ENCODE results near the gene ARVCF. TPM values are rescaled to one million over a fixed set of nuclear protein-coding genes. Genes with fewer than 3 reads are reported as not detected.

Gene ARVCF
- total and polyA plus RNA-seq, 2 experiments from 2014 or later, result 15.6 to 122 TPM

DNA sequence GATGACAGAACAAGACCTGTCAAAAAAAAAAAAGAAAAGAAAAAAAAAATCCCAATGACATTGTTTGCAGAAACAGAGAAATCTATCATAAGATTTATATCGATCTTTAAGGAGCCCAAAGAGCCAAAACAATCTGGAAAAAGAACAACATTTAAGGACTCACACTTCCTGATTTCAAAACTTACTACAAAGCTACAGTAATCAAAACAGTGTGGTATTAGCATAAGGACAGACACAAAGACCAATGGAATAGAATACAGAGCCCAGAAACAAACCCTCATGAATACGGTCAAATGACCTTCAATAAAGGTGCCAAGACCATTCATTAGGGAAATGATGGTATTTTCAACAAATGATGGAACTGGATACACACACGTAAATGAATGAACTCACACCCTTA, 12.2 kb downstream of the ARVCF start:
- H3K79me2 ChIP-seq (replicated peaks; ENCODE audit: insufficient read depth), result no peaks in the 10 kb centered on the region
- H3K4me3 ChIP-seq, result no peak overlapping the region

More for the DNA sequence above, 12.2 kb downstream of the ARVCF start:
- no peak overlapping the region for H3K4me3 Mint-ChIP-seq
- peaks cover 3% of the 10 kb centered on the region for H3K27me3 Mint-ChIP-seq (ENCODE audit: insufficient read depth, low read depth, poor library complexity)
- Histone ChIP-seq H3K4me2 (no peak overlapping the region), H3K36me3 (ENCODE audit: insufficient read depth) (peaks cover 8% of the 10 kb centered on the region), H3F3A (replicated peaks; ENCODE audit: low read depth) (no peaks in the 10 kb centered on the region; the same call in 1 of the 2 replicates), H3K9me2 (ENCODE audit: insufficient read depth) (no peaks in the 10 kb centered on the region), H3K27ac (ENCODE audit: low read depth) (no peak overlapping the region), H4K20me1 (replicated peaks; ENCODE audit: insufficient read depth) (no peaks in the 10 kb centered on the region; the same call in 1 of the 2 replicates), H2AFZ (no peak overlapping the region), H3K27me3 (ENCODE audit: insufficient read depth) (no peaks in the 10 kb centered on the region), H3K4me1 (ENCODE audit: insufficient read depth) (peaks cover 10% of the 10 kb centered on the region; the same call in 1 of the 2 replicates)
- H3K4me1 Mint-ChIP-seq, result peaks cover 28% of the 10 kb centered on the region
- H3K27ac Mint-ChIP-seq, result no peak overlapping the region
- no peak for ATAC-seq
- H3K36me3 Mint-ChIP-seq (ENCODE audit: low read depth), result peaks cover 21% of the 10 kb centered on the region
- no peak for TF ChIP-seq NANOG (IDR thresholded peaks at IDR 0.05; ENCODE audit: borderline replicate concordance)
- no peak for TF ChIP-seq POLR2AphosphoS5 (IDR thresholded peaks at IDR 0.05; ENCODE audit: low read depth)
- no peak for TF ChIP-seq ZNF331 (CRISPR knock-in tag; IDR thresholded peaks at IDR 0.05; ENCODE audit: low read depth)
- TF ChIP-seq, protein P1, sequence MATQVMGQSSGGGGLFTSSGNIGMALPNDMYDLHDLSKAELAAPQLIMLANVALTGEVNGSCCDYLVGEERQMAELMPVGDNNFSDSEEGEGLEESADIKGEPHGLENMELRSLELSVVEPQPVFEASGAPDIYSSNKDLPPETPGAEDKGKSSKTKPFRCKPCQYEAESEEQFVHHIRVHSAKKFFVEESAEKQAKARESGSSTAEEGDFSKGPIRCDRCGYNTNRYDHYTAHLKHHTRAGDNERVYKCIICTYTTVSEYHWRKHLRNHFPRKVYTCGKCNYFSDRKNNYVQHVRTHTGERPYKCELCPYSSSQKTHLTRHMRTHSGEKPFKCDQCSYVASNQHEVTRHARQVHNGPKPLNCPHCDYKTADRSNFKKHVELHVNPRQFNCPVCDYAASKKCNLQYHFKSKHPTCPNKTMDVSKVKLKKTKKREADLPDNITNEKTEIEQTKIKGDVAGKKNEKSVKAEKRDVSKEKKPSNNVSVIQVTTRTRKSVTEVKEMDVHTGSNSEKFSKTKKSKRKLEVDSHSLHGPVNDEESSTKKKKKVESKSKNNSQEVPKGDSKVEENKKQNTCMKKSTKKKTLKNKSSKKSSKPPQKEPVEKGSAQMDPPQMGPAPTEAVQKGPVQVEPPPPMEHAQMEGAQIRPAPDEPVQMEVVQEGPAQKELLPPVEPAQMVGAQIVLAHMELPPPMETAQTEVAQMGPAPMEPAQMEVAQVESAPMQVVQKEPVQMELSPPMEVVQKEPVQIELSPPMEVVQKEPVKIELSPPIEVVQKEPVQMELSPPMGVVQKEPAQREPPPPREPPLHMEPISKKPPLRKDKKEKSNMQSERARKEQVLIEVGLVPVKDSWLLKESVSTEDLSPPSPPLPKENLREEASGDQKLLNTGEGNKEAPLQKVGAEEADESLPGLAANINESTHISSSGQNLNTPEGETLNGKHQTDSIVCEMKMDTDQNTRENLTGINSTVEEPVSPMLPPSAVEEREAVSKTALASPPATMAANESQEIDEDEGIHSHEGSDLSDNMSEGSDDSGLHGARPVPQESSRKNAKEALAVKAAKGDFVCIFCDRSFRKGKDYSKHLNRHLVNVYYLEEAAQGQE (IDR thresholded peaks at IDR 0.05; ENCODE audit: unreplicated experiment), result no peak
- no peak for TF ChIP-seq EZH2 (IDR thresholded peaks at IDR 0.05; ENCODE audit: low read depth, unreplicated experiment)
- no peak for TF ChIP-seq JUNB (IDR thresholded peaks at IDR 0.05; ENCODE audit: unreplicated experiment)
- TF ChIP-seq EZH2phosphoT487 (IDR thresholded peaks at IDR 0.05; ENCODE audit: unreplicated experiment), result no peak
- TF ChIP-seq, protein P2, sequence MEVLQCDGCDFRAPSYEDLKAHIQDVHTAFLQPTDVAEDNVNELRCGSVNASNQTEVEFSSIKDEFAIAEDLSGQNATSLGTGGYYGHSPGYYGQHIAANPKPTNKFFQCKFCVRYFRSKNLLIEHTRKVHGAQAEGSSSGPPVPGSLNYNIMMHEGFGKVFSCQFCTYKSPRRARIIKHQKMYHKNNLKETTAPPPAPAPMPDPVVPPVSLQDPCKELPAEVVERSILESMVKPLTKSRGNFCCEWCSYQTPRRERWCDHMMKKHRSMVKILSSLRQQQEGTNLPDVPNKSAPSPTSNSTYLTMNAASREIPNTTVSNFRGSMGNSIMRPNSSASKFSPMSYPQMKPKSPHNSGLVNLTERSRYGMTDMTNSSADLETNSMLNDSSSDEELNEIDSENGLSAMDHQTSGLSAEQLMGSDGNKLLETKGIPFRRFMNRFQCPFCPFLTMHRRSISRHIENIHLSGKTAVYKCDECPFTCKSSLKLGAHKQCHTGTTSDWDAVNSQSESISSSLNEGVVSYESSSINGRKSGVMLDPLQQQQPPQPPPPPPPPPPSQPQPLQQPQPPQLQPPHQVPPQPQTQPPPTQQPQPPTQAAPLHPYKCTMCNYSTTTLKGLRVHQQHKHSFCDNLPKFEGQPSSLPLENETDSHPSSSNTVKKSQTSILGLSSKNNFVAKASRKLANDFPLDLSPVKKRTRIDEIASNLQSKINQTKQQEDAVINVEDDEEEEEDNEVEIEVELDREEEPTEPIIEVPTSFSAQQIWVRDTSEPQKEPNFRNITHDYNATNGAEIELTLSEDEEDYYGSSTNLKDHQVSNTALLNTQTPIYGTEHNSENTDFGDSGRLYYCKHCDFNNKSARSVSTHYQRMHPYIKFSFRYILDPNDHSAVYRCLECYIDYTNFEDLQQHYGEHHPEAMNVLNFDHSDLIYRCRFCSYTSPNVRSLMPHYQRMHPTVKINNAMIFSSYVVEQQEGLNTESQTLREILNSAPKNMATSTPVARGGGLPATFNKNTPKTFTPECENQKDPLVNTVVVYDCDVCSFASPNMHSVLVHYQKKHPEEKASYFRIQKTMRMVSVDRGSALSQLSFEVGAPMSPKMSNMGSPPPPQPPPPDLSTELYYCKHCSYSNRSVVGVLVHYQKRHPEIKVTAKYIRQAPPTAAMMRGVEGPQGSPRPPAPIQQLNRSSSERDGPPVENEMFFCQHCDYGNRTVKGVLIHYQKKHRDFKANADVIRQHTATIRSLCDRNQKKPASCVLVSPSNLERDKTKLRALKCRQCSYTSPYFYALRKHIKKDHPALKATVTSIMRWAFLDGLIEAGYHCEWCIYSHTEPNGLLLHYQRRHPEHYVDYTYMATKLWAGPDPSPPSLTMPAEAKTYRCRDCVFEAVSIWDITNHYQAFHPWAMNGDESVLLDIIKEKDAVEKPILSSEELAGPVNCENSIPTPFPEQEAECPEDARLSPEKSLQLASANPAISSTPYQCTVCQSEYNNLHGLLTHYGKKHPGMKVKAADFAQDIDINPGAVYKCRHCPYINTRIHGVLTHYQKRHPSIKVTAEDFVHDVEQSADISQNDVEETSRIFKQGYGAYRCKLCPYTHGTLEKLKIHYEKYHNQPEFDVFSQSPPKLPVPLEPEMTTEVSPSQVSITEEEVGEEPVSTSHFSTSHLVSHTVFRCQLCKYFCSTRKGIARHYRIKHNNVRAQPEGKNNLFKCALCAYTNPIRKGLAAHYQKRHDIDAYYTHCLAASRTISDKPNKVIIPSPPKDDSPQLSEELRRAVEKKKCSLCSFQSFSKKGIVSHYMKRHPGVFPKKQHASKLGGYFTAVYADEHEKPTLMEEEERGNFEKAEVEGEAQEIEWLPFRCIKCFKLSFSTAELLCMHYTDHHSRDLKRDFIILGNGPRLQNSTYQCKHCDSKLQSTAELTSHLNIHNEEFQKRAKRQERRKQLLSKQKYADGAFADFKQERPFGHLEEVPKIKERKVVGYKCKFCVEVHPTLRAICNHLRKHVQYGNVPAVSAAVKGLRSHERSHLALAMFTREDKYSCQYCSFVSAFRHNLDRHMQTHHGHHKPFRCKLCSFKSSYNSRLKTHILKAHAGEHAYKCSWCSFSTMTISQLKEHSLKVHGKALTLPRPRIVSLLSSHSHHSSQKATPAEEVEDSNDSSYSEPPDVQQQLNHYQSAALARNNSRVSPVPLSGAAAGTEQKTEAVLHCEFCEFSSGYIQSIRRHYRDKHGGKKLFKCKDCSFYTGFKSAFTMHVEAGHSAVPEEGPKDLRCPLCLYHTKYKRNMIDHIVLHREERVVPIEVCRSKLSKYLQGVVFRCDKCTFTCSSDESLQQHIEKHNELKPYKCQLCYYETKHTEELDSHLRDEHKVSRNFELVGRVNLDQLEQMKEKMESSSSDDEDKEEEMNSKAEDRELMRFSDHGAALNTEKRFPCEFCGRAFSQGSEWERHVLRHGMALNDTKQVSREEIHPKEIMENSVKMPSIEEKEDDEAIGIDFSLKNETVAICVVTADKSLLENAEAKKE (CRISPR knock-in tag; IDR thresholded peaks at IDR 0.05), result no peak
- TF ChIP-seq, protein P3, sequence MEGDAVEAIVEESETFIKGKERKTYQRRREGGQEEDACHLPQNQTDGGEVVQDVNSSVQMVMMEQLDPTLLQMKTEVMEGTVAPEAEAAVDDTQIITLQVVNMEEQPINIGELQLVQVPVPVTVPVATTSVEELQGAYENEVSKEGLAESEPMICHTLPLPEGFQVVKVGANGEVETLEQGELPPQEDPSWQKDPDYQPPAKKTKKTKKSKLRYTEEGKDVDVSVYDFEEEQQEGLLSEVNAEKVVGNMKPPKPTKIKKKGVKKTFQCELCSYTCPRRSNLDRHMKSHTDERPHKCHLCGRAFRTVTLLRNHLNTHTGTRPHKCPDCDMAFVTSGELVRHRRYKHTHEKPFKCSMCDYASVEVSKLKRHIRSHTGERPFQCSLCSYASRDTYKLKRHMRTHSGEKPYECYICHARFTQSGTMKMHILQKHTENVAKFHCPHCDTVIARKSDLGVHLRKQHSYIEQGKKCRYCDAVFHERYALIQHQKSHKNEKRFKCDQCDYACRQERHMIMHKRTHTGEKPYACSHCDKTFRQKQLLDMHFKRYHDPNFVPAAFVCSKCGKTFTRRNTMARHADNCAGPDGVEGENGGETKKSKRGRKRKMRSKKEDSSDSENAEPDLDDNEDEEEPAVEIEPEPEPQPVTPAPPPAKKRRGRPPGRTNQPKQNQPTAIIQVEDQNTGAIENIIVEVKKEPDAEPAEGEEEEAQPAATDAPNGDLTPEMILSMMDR (conservative IDR thresholded peaks at IDR 0.05; ENCODE audit: low read depth in 2 of 2), result no peak
- TF ChIP-seq STAT1 (IDR thresholded peaks at IDR 0.05; ENCODE audit: unreplicated experiment), result no peak
- TF ChIP-seq CREB1 (CRISPR knock-in tag; IDR thresholded peaks at IDR 0.05; ENCODE audit: low read depth), result no peak
- TF ChIP-seq, protein P4, sequence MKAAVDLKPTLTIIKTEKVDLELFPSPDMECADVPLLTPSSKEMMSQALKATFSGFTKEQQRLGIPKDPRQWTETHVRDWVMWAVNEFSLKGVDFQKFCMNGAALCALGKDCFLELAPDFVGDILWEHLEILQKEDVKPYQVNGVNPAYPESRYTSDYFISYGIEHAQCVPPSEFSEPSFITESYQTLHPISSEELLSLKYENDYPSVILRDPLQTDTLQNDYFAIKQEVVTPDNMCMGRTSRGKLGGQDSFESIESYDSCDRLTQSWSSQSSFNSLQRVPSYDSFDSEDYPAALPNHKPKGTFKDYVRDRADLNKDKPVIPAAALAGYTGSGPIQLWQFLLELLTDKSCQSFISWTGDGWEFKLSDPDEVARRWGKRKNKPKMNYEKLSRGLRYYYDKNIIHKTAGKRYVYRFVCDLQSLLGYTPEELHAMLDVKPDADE (IDR thresholded peaks at IDR 0.05), result no peak
- no peak for DNase-seq (ENCODE audit: low spot score)
- peaks cover 20% of the 10 kb centered on the region for H3K9me3 Mint-ChIP-seq
